Ectodermal cell (in vitro differentiated cells): Measurements from ENCODE around the gene OR5B3. TPM values are rescaled to one million over a fixed set of nuclear protein-coding genes. Genes with fewer than 3 reads are reported as not detected.

ENCODE experiments used
- H3K27ac ChIP-seq: 2 replicates; pipeline ENCODE4 v1.7.0; 2013; ENCODE audit warnings: mild to moderate bottlenecking, low read depth, low read length; ENCODE audit not compliant: insufficient read depth, poor library complexity, severe bottlenecking
- H3K27me3 ChIP-seq: 2 replicates; pipeline ENCODE4 v1.7.0; 2013; ENCODE audit warnings: mild to moderate bottlenecking, low read length; ENCODE audit not compliant: insufficient read depth, control insufficient read depth, poor library complexity, severe bottlenecking
- H3K36me3 ChIP-seq: one replicate; pipeline ENCODE4 v1.7.0; 2013; ENCODE audit warnings: low read length; ENCODE audit not compliant: control insufficient read depth, insufficient read depth
- H3K4me1 ChIP-seq: one replicate; pipeline ENCODE4 v1.7.0; 2013; ENCODE audit warnings: low read length; ENCODE audit not compliant: control insufficient read depth, insufficient read depth
- H3K4me3 ChIP-seq: 2 replicates; pipeline ENCODE4 v1.7.0; 2013; ENCODE audit warnings: low read depth, low read length, control low read depth; ENCODE audit not compliant: insufficient read depth
- H3K9me3 ChIP-seq: 2 replicates; pipeline ENCODE4 v1.7.0; 2013; ENCODE audit warnings: mild to moderate bottlenecking, low read length, moderate library complexity; ENCODE audit not compliant: control insufficient read depth
- WGBS, 2 experiments: methylation state at CpG; one replicate each; pipeline ENCODE4 v1.1.7; 2013; ENCODE audit warnings: missing lambda C conversion rate in 2 of 2; 5-methylcytosine and 5-hydroxymethylcytosine counted together
- polyA plus RNA-seq, 4 experiments: library from polyadenylated mRNA; stranded (reverse); fragments of 50-300 nt; gene quantifications; one replicate each; pipeline ENCODE4 v1.2.3, GENCODE V29; 2013

Gene OR5B3
- not detected for polyA plus RNA-seq (2013, experiment 1 of 4)
- polyA plus RNA-seq (2013, experiment 2 of 4): not detected
- polyA plus RNA-seq (2013, experiment 3 of 4): not detected
- not detected for polyA plus RNA-seq (2013, experiment 4 of 4)

DNA sequence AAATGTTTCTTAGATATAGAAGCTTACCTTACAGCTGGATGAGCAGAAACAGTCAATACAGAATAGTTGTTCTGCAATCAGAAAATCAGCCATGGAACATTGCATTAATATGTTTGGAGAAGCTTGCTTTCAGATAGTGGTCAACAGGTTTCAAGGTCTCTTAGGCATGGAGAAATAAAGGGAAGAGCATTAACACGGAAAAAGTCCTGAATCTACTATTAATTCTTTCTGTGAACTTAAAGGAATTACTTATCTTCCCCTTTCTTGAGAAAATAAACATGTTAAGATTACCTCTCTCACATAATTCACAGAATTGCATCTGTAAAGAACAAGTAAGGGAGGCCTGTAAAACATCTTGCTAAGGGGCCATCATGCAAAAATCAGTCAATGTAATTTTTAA is at the start of gene OR5B3:
TSS of gene OR5B3 (minus strand) at position 101 of the 400 bp plus-strand sequence. CDS start 3,465 bp downstream, outside the sequence.
- no peak within 1 kb of the TSS for H3K27ac ChIP-seq
- H3K36me3 ChIP-seq: no peaks in the 10 kb centered on the region
- WGBS, 2 experiments: 86% methylated on average over 1 of the region's 1 CpG; no CpG with 5 or more reads in 1 of the 2 experiments
- H3K4me1 ChIP-seq: no peaks in the 10 kb centered on the region
- H3K27me3 ChIP-seq: no peaks in the 10 kb centered on the region
- peaks cover 2% of the 10 kb centered on the region for H3K9me3 ChIP-seq
- H3K4me3 ChIP-seq: no peak within 1 kb of the TSS

DNA sequence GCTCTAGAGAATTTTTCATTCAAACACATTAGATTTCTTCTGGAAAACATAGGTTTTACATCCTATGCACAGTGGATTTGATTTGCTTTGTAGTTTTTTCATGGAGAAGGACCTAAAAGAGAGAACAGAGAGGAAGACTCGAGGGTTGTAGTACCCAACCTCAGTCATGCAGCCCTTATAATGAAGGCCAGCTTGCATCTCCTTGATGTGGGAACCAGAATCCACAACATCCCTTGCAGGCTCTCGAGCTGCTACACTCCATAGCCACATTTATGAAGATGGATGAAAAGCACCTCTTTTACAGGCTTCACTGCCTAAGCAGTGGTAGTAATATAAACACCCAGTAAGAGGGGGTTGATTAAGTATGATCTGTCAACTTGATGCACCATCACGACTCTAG is 44.9 kb upstream of the OR5B3 start:
- WGBS, 2 experiments: 70 to 83% methylated on average over 3 of the region's 3 CpGs
- H3K27ac ChIP-seq: no peak overlapping the region
- no peaks in the 10 kb centered on the region for H3K4me1 ChIP-seq
- no peak overlapping the region for H3K4me3 ChIP-seq
- no peaks in the 10 kb centered on the region for H3K36me3 ChIP-seq
- H3K27me3 ChIP-seq: no peaks in the 10 kb centered on the region
- H3K9me3 ChIP-seq: no peaks in the 10 kb centered on the region

DNA sequence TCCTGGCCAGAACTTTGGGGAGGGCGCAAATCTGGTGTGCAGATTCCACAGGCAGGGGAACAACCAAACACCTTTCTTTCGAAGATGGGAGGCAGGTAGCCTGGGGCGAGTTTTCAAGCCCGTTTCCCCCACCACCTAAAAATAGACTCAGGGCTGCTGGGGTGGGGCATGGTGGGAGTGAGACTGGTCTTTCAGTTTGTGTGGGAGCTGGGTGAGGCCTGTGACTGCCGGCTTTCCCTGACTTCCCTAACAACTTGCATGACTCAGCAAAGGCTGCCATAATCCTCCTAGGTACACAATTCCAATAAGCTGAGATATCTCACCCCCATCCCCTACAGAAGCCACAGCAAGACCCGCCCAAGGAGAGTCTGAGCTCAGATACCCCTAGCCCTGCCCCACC is 39.6 kb upstream of the OR5B3 start:
- no peak overlapping the region for H3K27ac ChIP-seq
- no peaks in the 10 kb centered on the region for H3K4me1 ChIP-seq
- no peaks in the 10 kb centered on the region for H3K27me3 ChIP-seq
- WGBS, 2 experiments: 92 to 94% methylated on average over 6 of the region's 6 CpGs
- H3K9me3 ChIP-seq: no peaks in the 10 kb centered on the region
- no peaks in the 10 kb centered on the region for H3K36me3 ChIP-seq
- no peak overlapping the region for H3K4me3 ChIP-seq

DNA sequence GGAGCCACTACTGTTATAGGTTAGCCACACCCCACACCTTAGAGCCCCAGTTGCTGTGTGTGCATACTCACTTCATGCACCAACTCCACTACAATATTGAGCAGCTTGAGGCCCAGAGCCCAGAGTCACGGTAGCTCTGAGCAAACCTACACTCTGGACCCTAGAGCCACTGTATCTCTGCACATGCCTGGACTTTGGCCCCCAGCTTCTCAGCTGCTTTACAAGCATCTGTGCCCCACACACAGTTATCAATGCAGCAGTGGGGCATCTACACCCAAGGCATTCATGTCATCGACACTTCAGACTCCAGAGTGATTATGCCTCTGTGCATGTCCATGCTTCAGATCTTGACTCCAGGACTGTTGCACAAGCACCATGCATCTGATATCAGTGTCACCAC is 37.6 kb upstream of the OR5B3 start:
- no peaks in the 10 kb centered on the region for H3K27me3 ChIP-seq
- 84 to 91% methylated on average over 2 of the region's 2 CpGs for WGBS, 2 experiments
- no peaks in the 10 kb centered on the region for H3K9me3 ChIP-seq
- H3K4me1 ChIP-seq: no peaks in the 10 kb centered on the region
- H3K4me3 ChIP-seq: no peak overlapping the region
- H3K36me3 ChIP-seq: no peaks in the 10 kb centered on the region
- no peak overlapping the region for H3K27ac ChIP-seq

GRCh38 chr11:58442136-58442535 is 35.5 kb upstream of the OR5B3 start, which contains the start of gene OR5B12:
TSS of gene OR5B12 (minus strand) at chr11:58442236. CDS start at chr11:58440151, 2,085 bp downstream.
- Histone ChIP-seq H3K27ac (no peak within 1 kb of the TSS), H3K4me3 (no peak within 1 kb of the TSS), H3K9me3 (no peaks in the 10 kb centered on the region), H3K4me1 (no peaks in the 10 kb centered on the region), H3K36me3 (no peaks in the 10 kb centered on the region), H3K27me3 (no peaks in the 10 kb centered on the region)
- WGBS, 2 experiments: 69 to 85% methylated on average over 1 of the region's 1 CpG

DNA sequence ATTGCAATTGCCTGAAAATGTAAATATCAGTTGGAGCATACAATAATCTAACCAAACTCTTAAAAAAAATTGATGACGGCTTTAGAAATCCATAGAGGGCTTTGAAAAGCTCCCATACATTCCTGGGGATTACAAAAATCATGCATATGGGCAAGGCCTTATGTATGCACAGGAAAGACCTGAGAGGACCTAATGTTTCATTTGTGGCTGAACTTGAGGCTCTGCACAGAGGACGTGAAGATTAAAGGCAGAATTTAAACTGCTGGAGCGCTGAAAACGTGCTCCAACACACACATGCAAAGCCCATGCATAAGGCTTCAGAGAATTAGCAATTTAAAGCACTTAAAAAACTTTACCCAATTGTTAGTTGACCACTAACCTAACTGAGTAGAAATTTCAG is 31.8 kb upstream of the OR5B3 start:
- WGBS, 2 experiments: 62 to 67% methylated on average over 4 of the region's 4 CpGs
- Histone ChIP-seq H3K36me3 (no peaks in the 10 kb centered on the region), H3K9me3 (no peaks in the 10 kb centered on the region), H3K4me1 (no peaks in the 10 kb centered on the region), H3K27me3 (no peaks in the 10 kb centered on the region), H3K27ac (no peak overlapping the region), H3K4me3 (no peak overlapping the region)

DNA sequence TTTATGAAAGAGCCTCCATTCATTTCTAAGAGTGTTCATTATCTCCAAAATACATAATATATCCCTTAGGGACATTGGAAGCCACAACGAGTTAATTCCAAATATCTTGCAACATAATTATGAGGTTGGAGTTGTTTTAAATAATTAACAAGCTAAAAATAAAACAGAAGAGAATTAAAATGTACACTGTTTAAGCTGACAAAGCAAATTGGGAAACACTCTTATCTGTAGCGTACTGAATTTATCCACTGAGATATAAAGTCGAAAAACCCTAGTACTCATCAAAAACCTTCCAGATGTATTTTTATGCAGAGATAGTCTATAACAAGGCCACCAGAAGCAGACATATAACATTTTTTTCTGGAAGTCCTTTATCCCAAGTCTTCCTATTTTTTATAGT is 27.5 kb upstream of the OR5B3 start:
- H3K27ac ChIP-seq: no peak overlapping the region
- H3K4me1 ChIP-seq: no peaks in the 10 kb centered on the region
- no peaks in the 10 kb centered on the region for H3K27me3 ChIP-seq
- peaks cover 2% of the 10 kb centered on the region for H3K9me3 ChIP-seq
- H3K4me3 ChIP-seq: no peak overlapping the region
- 82 to 93% methylated on average over 2 of the region's 3 CpGs for WGBS, 2 experiments
- no peaks in the 10 kb centered on the region for H3K36me3 ChIP-seq

GRCh38 chr11:58433638-58434203 is 27.0 kb upstream of the OR5B3 start:
- Histone ChIP-seq H3K4me1 (no peaks in the 10 kb centered on the region), H3K9me3 (peaks cover 2% of the 10 kb centered on the region), H3K4me3 (no peak overlapping the region), H3K36me3 (no peaks in the 10 kb centered on the region), H3K27me3 (no peaks in the 10 kb centered on the region), H3K27ac (no peak overlapping the region)
- 91% methylated on average over 1 of the region's 3 CpGs; no CpG with 5 or more reads in 1 of the 2 experiments for WGBS, 2 experiments

- Histone ChIP-seq H3K4me1 (no peaks in the 10 kb centered on the region), H3K27ac (no peak overlapping the region), H3K27me3 (no peaks in the 10 kb centered on the region), H3K9me3 (peaks cover 2% of the 10 kb centered on the region), H3K4me3 (no peak overlapping the region), H3K36me3 (no peaks in the 10 kb centered on the region)
- WGBS, 2 experiments: 42 to 50% methylated on average over 1 of the region's 1 CpG
These were observed 22.6 kb upstream of the OR5B3 start for GRCh38 chr11:58429273-58429672.

DNA sequence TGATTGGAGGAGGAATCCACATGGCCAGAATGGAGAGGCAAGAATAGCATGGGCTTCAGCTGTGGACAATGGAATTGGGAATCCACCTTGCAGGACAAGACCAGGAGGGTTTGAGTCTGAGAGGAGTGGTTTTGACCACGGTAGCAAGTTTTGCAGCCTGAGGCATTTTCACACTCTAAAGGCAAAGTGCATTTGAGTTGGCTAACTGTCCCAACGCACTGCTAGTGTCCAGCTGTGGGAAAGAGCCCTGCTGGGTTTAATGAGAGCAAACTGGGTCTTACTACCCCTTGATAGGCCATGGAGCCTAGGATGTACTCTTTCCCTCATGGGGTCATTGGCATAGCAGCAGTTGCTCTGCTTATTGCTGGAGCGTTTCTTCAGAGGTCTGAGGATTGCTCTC is 21.3 kb upstream of the OR5B3 start, which contains the start of gene OR5B2:
TSS of gene OR5B2 (minus strand) at position 101 of the 400 bp plus-strand sequence. CDS start 4,860 bp downstream, outside the sequence.
- Histone ChIP-seq H3K36me3 (no peaks in the 10 kb centered on the region), H3K9me3 (peaks cover 2% of the 10 kb centered on the region), H3K27ac (no peak within 1 kb of the TSS), H3K4me1 (no peaks in the 10 kb centered on the region), H3K27me3 (no peaks in the 10 kb centered on the region), H3K4me3 (no peak within 1 kb of the TSS)
- 89 to 92% methylated on average over 3 of the region's 3 CpGs for WGBS, 2 experiments
